ENCODE measurements around the gene USF2. TPM values are rescaled to one million over a fixed set of nuclear protein-coding genes. Genes with fewer than 3 reads are reported as not detected.

USF2 gene
- total RNA-seq, 2 donors from 2014 or later, result 204 to 299 TPM

- no peak overlapping the region for H3K4me3 Mint-ChIP-seq
- ATAC-seq (no peak), DNase-seq (no peak)
- H3K4me1 Mint-ChIP-seq, result peaks cover 12% of the 10 kb centered on the region
- no peaks in the 10 kb centered on the region for H3K9me3 ChIP-seq (ENCODE audit: control insufficient read depth, low read length, poor library complexity, severe bottlenecking)
- H3K36me3 Mint-ChIP-seq (ENCODE audit: low read depth), result no peaks in the 10 kb centered on the region
- H3K27ac Mint-ChIP-seq, result no peak overlapping the region
- peaks cover 6% of the 10 kb centered on the region for H3K27me3 Mint-ChIP-seq
Measured at GRCh38 chr19:35321291-35321690, 52.5 kb downstream of the USF2 start.

- H3K27ac Mint-ChIP-seq, result no peak overlapping the region
- DNase-seq, result no peak
Measured at GRCh38 chr19:35322014-35322413, 53.3 kb downstream of the USF2 start.

GRCh38 chr19:35327642-35328041 is 58.9 kb downstream of the USF2 start:
- no peaks in the 10 kb centered on the region for H3K9me3 ChIP-seq (ENCODE audit: control insufficient read depth, low read length, poor library complexity, severe bottlenecking)
- Mint-ChIP-seq H3K4me1 (peaks cover 7% of the 10 kb centered on the region), H3K36me3 (ENCODE audit: low read depth) (peaks cover 2% of the 10 kb centered on the region), H3K27ac (peak overlapping the region; percentile 72), H3K27me3 (peaks cover 12% of the 10 kb centered on the region), H3K4me3 (no peak overlapping the region)
- DNase-seq (no peak), ATAC-seq (no peak)

More at GRCh38 chr19:35322014-35322413, 53.3 kb downstream of the USF2 start:
- H3K9me3 ChIP-seq (ENCODE audit: control insufficient read depth, low read length, poor library complexity, severe bottlenecking), result no peaks in the 10 kb centered on the region
- peaks cover 6% of the 10 kb centered on the region for H3K27me3 Mint-ChIP-seq
- no peak overlapping the region for H3K4me3 Mint-ChIP-seq
- ATAC-seq, result no peak
- peaks cover 12% of the 10 kb centered on the region for H3K4me1 Mint-ChIP-seq
- H3K36me3 Mint-ChIP-seq (ENCODE audit: low read depth), result no peaks in the 10 kb centered on the region

- H3K9me3 ChIP-seq (ENCODE audit: control insufficient read depth, low read length, poor library complexity, severe bottlenecking), result no peaks in the 10 kb centered on the region
- ATAC-seq, result peak; percentile 59
- peak within 1 kb of the TSS; percentile 47 for H3K4me3 Mint-ChIP-seq
- peak within 1 kb of the TSS; percentile 72 for H3K27ac Mint-ChIP-seq
- peaks cover 2% of the 10 kb centered on the region for H3K36me3 Mint-ChIP-seq (ENCODE audit: low read depth)
- H3K4me1 Mint-ChIP-seq, result peaks cover 16% of the 10 kb centered on the region
- DNase-seq, result no peak
- peaks cover 17% of the 10 kb centered on the region for H3K27me3 Mint-ChIP-seq
Measured at GRCh38 chr19:35328851-35329285, 60.1 kb downstream of the USF2 start, which contains the start of gene CD22. TSS of gene CD22 (plus strand) at chr19:35329187. CDS start at chr19:35332041, 2,854 bp downstream.

- ATAC-seq (no peak), DNase-seq (no peak)
- Mint-ChIP-seq H3K4me3 (peak overlapping the region; percentile 47), H3K36me3 (ENCODE audit: low read depth) (peaks cover 4% of the 10 kb centered on the region), H3K27me3 (peaks cover 22% of the 10 kb centered on the region), H3K4me1 (peaks cover 17% of the 10 kb centered on the region), H3K27ac (no peak overlapping the region)
- H3K9me3 ChIP-seq (ENCODE audit: control insufficient read depth, low read length, poor library complexity, severe bottlenecking), result no peaks in the 10 kb centered on the region
Measured at GRCh38 chr19:35329323-35329722, 60.6 kb downstream of the USF2 start.

Other genes with a start within 250 kb of the USF2 start
- gene SCN1B, start 238.5 kb upstream of the USF2 start, total RNA-seq, result 1 to 10 TPM; 1.9 to 6.2 TPM
- gene HPN, start 227.2 kb upstream of the USF2 start, total RNA-seq, result under 1 TPM in 1 of 2 donors, not detected in 1; 0.89 TPM
- gene FXYD3, start 153.1 kb upstream of the USF2 start, total RNA-seq, result not detected
- gene LGI4, start 133.9 kb upstream of the USF2 start, total RNA-seq, result under 1 TPM; 0.39 to 0.52 TPM
- gene FXYD1, start 130.1 kb upstream of the USF2 start, total RNA-seq, result 1 to 10 TPM; 1.8 to 4.7 TPM
- gene FXYD7, start 125.7 kb upstream of the USF2 start, total RNA-seq, result 10 to 100 TPM; 17.1 to 20.6 TPM
- 100 to 1,000 TPM; 533 to 557 TPM for gene FXYD5, start 114.2 kb upstream of the USF2 start, total RNA-seq
- not detected for gene FAM187B, start 40.2 kb upstream of the USF2 start, total RNA-seq
- gene LSR, start 20.0 kb upstream of the USF2 start, total RNA-seq, result 10 to 100 TPM; 42.6 to 44.5 TPM
- gene HAMP, start 13.6 kb downstream of the USF2 start, total RNA-seq, result 1 to 10 TPM in 1 of 2 donors, under 1 TPM in 1; 0.55 to 2.8 TPM
- gene MAG, start 23.2 kb downstream of the USF2 start, total RNA-seq, result not detected
- gene CD22, start 60.2 kb downstream of the USF2 start, total RNA-seq, result 10 to 100 TPM in 1 of 2 donors, 1 to 10 TPM in 1; 1.3 to 36.1 TPM
- gene FFAR1, start 78.9 kb downstream of the USF2 start, total RNA-seq, result 1 to 10 TPM in 1 of 2 donors, not detected in 1; 1.4 TPM
- under 1 TPM; 0.70 to 0.78 TPM for gene FFAR3, start 89.5 kb downstream of the USF2 start, total RNA-seq
- under 1 TPM in 1 of 2 donors, not detected in 1; 0.20 TPM for gene GPR42, start 102.1 kb downstream of the USF2 start, total RNA-seq
- under 1 TPM; 0.16 to 0.55 TPM for gene FFAR2, start 179.3 kb downstream of the USF2 start, total RNA-seq
- gene KRTDAP, start 221.5 kb downstream of the USF2 start, total RNA-seq, result not detected
- gene DMKN, start 244.7 kb downstream of the USF2 start, total RNA-seq, result not detected

All from T-helper 17 cell (primary cell).